CD4-positive, alpha-beta T cell treated with Interleukin-17A for 4 hours (primary cell): ENCODE measurements around the gene RAB42.
A peak's percentile ranks its signal among the peaks of the same experiment; 100 is the strongest.
"Not testable (repeated sequence)": the region's sequence is repeated elsewhere in the genome, so short reads cannot be mapped to it uniquely, and the experiment has no call there.

Experiments used
- DNase-seq: peaks from one replicate; pipeline ENCODE4 v3.0.0-alpha.2; 2020; ENCODE audit warnings: mixed read lengths

The RAB42 gene

DNA sequence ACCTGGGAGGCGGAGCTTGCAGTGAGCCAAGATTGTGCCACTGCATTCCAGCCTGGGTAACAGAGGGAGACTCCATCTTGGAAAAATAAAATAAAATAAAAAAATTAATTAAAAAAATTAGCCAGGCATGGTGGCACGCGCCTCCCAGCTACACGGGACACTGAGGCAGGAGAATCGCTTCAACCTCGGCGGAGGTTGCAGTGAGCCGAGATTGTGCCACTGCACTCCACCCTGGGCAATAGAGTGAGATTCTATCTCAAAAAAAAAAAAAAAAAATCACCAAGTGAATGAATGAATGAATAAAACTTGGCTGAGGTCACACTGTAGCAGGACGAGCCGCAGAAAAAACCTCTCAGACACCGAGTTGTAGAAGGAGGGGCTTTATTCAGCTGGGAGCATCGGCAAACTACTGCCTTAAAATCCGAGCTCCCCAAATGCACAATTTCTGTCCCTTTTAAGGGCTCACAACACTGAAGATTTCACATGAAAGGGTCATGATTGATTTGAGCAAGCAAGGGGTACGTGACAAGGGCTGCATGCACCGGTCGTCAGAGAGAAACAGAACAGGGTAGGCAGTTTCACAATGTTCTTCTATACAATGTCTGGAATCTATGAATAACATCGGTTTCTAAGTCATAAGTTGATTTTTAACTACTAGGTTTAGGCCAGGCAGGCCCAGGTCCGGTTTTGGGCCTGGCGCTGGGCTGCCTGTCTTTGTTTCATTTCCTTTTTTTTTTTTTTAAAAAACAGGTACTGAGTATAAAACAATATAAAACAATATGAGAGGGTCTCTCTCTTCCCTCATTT, 5.3 kb upstream of the RAB42 start:
- not testable (repeated sequence) for DNase-seq

DNA sequence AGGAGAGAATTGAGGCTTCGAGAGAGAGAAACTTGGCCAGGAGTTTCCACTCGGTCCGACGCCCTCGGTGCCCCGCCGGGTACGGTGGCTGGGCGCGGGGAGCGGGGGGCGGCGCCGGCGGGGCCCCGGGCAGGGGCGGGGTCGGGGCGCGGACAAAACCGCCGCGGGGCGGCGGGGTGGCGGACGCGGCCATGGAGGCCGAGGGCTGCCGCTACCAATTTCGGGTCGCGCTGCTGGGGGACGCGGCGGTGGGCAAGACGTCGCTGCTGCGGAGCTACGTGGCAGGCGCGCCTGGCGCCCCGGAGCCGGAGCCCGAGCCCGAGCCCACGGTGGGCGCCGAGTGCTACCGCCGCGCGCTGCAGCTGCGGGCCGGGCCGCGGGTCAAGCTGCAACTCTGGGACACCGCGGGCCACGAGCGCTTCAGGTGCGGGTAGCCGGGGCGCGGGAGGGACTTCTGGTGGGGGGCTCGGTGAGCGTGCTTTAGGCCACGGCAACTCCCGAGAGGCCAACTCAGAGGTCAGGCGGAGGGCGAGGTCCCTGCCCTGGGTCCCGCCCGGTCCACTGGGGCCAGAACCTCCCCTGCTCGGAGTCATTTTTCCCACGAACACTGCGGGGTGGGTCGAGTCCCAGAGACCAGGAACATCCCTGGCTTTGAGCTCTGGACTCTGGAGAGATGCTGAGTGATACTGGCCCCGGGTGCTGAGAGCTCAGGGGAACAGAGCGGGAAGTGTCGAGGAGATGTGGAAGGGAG, 431 bp downstream of the RAB42 start:
- peak; percentile 21 for DNase-seq

DNA sequence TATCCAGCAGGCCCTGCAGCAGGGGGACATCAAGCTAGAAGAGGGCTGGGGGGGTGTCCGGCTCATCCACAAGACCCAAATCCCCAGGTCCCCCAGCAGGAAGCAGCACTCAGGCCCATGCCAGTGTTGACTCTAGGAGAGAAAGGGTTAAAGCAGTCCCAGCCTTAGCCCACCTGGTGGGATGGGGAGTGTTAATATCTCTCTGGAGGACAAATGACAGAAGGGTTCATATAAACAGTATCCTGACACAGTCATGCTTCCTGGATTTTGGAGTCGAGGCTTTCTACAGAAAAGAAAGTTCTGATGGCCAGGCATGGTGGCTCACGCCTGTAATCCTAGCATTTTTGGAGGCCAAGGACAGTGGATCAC, 1.9 kb downstream of the RAB42 start:
- DNase-seq: not testable (repeated sequence)

DNA sequence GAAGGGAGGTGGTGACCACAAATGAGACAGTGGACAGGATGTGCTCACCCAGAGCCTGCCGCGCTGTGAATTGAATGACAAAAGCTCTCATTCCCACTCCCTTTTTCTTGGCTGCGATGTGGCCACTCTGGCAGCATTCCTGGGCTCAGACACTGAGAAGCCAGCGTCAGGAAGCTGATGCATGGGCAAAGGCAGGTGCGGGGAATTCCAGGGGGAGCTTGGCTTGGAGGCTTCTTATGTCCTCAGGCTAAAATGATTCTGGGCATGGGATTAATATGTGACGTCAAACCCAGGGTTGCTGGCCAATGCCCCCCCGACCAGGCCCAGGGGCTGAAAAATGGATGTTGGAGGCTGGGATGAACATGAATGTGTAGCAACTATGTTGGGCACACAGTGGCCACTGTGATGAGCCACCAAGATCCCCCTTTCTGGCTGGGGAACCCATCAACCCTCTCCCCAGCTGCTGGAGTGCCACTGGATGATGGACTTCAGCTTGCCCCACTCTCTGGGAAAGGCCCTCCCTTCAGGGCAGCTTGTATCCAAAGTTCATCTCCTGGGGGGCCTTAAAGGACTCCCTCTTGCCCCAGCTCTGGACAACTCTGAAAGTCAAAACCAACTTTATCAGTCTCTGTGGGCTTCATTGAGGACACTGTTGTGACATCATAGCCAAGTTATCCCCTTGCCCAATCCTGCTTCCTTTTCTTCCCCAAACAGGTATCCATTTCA, 2.8 kb downstream of the RAB42 start:
- not testable (repeated sequence) for DNase-seq

DNA sequence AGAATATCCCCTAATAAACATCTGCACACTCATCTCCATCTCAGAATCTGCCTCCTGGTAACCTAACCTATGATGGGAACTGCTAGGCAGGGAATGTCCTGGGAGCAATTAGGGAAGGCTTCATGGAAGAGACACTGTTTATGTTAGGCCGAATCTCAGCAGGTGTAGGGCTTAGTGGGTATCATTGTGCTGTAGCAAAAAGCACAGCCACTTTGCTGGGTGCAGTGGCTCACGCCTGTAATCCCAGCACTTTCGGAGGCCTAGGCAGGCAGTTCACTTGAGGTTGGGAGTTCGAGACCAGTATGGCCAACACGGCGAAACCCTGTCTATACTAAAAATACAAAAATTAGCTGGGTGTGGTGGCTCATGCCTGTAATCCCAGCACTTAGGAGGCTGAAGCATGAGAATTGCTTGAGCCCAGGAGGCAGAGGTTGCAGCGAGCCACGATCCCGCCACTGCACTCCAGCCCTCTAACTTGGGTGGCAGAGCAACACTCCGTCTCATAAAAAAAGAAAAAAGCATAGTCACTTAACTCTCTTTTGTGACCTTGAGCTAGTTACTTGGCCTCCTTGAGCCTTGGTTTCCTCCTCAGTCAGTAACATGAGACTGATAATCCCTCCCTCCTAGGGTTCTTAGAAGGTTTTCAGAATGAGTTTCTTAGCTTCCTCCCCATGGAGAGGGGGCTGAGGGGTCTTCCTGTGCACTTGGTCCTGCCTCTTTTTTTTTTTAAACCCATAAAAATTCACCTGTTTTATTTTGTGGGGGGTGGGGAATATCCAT, 3.5 kb downstream of the RAB42 start:
- DNase-seq: no peak

DNA sequence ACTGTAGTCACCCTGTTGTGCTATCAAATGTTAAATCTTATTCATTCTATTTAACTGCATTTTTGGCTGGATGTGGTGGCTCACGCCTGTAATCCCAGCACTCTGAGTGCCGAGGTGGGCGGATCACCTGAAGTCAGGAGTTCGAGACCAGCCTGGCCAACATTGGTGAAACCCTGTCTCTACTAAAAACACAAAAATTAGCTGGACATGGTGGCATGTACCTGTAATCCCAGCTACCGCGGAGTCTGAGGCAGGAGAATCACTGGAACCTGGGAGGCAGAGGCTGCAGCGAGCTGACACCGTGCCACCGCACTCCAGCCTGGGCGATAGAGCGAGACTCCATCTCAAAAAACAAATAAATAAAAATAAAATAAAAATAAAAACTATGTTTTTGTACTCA, 4.2 kb downstream of the RAB42 start:
- DNase-seq: not testable (repeated sequence)

DNA sequence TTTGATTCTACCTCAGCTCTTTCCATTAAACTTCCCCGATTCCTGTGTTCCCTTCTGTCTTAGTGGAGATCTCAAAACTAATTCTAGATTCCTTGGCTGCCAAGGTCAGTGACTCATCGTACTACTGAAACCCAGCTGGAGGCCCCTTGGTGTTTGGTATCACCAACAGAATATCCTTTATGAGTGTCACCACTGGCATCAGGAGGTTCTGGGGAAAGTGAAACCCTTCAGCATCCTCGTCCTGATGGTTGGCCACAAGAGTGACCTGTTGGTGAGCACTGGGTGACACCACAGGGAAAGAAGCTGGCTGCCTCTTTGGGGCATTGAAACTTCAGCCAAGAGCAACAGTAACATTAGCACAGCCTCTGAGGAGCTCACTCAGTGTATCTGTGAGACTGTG, 9.6 kb downstream of the RAB42 start:
- no peak for DNase-seq

DNA sequence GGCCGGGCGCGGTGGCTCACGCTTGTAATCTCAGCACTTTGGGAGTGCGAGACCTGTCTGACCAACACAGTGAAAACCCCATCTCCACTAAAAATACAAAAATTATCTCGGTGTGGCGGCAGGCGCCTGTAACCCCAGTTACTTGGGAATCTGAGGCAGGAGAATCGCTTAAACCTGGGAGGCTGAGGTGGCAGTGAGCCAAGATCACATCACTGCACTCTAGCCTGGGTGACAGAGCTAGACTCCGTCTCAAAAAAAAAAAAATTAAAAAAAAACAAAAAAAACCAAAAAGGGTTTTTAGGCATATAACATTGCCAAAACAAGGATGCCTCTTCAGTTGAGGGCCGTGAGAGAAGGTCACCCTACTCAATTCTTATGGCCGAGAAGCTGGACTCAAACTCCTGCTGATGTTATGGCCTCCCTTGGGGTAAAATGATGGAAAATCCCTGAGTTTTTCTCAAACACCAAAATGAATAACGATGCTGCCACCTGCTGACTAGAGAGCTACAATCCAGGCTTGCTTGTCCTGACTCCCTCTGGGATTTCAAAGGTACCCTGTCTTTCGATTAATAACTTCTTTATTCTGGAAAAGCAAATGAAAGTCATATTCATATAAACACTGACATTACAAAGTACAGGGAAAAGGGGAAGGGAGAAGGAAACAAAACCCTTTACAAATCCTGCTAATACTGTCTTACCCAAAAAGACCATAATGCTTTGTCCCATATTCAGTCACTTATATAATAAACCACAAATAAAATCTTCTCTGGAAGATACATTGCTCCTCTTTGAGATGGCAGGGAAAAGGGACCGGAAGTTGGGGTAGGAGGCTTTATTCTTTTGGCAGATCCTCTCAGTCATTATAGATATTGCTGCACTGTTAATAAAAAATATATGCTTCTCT, 10.7 kb downstream of the RAB42 start:
- DNase-seq: peak; percentile 58

DNA sequence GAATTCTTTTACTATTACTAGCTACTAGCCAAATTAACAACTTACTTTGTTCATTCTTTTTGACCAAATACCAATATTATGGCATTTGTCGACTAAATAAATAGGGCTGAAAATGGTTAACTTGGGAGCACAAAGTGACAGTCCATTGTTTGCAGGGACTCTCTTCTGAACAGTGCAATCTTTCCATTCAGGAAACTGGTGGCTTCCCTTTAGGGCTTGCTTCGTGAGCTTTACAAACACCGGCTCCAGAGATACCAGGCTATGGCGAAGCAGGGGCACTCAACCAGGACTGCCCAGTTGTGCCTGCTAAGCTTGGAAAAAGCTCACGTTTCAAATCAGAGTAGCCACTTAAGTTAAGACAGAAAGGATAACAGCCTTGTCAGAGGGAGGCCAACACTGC, 12.3 kb downstream of the RAB42 start:
- DNase-seq: no peak

DNA sequence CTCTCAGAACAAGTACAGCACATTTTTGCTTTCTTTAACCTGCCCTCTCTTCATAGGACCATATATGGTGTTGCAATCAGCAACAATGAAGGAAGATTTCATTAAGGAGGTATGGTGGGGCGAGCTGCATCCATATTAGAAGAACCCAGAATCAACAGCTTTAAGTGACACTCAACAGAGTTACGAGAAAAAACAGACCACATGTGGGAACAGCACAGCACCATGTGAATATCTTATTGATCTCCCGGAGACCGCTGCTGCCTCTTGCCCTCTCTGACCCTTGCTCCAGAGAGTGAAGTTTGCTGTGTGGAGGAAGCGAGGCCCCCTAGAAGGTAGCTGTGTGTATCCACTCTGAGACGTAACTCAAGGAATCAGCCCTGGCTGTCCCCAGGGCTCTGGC, 12.9 kb downstream of the RAB42 start:
- no peak for DNase-seq

DNA sequence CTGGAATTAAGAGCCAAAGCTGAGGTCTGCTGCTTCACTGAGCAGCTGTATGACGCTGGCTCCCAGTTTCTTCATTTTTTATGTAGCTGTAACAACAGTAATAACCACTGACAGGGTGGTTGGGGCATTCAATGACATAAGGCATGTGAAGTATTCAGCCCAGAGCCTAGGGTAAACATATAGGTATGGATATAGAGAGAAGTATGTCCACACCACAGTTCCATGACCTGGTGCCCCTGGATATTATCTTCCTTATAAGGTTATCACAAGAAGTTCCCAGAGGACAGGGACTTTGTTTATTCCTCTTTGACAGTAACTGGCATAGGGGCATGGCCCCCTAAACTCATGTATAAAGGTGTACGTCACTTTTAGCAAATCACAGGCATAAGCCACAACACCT, 14.7 kb downstream of the RAB42 start:
- DNase-seq: no peak

DNA sequence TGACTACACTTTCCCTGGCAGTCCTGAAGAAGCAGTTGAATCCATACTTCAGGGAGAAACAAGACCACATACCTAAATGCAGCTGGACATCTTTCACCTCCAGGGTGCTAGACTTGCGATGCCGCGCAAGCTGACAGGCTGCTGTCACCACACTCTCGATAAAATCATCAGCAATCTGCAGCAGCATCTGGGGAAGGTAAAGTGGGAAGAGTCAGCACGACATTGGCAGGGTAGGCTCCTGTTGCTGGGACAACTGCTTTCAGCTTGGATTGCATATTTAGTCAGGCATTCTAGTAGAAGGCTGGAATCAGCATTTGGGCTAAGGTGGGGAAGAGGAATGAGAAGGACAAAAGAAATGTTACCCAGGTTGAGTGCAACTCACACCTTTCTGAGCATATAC, 21.1 kb downstream of the RAB42 start:
- no peak for DNase-seq

DNA sequence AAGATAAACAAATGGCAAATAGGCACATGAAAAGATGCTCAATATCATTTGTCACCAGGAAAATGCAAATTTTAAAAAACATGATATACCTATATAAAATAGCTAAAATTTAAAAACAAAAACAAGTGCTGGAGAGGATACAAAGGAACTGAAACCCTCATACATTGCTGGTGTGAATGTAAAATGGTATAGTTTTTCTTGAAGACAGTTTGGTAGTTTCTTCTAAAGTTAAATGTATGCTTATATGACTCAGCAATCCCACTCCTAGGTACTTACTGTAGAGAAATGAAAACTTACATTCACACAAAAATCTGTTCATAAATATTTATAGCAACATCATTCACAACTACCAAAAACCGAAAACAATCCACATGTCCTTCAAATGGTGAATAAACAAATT, 39.6 kb downstream of the RAB42 start:
- DNase-seq: no peak

DNA sequence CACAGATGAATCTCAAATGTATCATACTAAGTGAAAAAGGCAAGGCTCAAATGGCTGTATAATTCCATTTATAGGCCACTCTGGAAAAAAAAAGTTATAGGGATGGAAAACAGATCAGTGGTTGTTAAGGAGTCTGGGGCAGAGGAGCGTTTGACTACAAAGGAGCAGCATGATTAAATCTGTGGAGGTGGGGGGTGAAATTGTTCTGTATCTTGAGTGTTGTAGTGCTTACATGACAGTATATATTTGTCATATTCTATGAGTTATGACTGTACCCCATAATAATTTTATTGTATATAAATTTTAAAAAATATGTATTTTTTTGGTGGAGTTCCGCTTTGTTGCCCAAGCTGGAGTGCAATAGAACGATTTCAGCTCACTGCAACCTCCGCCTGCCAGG, 40.5 kb downstream of the RAB42 start:
- no peak for DNase-seq

DNA sequence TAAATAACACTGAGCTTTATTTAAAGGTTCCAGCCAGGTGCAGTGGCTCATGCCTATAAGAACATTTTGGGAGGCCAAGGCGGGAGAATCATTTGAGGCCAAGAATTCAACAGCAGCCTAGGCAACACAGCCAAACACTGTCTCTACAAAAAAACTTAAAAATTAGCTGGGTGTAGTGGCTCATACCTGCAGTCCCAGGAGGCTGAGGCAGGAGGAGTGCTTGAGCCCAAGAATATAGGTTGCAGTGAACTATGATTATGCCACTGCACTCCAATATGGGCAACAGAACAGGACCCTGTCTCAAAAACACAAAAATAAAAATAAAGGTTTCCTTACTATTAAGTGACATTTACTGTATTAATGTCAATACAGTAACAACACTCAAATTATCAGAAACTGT, 48.7 kb downstream of the RAB42 start:
- DNase-seq: peak; percentile 34

DNA sequence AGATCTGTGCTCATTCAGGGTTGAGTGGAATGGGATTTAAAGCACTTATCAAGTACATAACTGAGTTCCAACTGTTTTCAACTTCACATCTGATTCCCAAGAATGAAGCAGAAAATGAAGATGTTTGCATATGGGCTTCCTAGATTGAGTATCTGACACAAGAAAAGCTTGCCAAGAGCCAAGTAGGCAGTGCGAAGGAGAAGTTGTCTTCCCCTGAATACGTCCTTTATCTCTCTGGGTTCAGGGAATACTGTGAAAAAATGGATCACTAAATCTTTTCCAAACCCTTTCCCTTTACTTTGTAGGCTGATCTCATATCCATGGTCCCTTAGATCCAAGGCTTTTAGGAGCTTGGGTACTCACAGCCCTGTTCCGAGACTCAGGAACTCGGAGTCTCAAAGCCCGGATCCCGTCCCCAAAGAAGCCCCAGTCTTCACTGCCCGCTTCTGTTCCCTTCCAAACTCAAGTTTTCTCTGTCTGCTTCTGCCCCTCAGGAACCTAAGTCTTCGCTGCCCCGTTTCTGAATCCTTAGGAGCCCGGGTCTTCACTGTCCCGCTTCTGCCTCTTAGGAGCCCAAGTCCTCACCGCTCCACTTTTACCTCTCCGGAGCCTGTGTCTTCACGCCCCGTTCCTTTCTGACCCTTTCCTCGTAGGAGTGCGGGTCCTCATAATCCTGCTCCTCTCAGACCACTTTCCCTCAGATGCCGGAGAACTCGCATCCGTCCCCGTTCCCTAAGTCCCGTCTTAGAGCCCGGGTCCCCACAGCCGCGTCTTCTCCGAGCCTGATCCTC, 50.2 kb downstream of the RAB42 start:
- no peak for DNase-seq

DNA sequence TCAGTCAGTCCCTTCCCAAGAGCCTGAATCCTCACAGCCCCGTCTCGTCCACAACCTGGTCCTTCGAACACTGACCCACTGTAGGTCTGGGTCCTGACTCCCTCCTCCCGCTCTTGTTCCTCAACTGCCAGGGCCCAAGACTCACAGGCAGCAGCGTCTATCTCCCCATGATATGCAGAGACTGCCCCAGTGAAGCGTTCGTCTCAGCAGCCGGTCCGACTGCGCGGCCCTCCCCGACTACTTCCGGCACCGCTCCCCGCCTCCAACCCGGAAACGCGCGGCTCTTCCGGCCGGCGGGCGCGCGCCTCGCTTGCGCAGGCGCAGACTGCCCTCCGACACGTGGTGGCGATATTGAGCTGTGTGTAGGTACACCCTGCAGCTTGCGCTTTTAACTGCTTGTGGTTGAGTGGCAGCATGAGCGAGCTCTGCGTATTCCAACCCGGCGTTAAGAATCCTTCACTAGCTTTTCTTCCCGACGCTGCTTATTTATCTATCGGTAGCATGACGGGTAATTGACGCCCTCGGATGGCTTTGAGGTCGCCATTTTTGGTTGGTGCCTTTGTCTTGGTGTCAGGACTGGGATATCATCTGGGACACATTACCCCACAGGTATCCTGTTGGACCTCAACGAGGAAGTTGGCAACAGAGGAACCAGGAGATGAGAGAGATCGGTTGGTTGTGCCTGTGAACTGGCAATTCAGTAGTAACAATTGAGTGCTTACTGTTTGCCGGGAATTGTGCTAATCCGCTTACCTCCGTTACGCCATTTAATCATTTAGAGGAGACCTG, 51.0 kb downstream of the RAB42 start, which contains the start of gene TAF12:
Gene TAF12, minus strand, starts transcription at position 221 of the 789 bp plus-strand sequence. CDS start 20,986 bp downstream, outside the sequence.
- peak; percentile 94 for DNase-seq

DNA sequence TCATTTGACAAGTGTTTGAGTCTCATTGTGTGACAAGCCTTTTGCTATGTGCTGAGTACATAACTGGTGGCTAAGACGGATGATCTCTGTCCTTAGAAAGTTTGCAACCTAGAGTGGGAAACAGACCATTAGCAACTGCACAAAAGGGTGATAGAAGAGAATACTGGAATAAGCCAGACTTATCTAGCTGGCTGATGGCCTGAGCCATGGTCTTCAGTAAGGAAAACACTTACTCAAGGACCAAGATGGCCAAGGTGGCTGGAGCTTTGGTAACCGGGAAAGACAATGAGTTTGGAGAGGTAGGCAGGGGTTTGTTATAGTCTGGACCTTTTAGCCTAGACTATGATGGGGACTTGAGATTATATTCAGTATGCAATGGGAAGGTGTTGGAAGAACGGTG, 52.4 kb downstream of the RAB42 start:
- DNase-seq: no peak
